AG04450 (cell line): ENCODE results near the gene CYGB. TPM values are rescaled to one million over a fixed set of nuclear protein-coding genes. Genes with fewer than 3 reads are reported as not detected.
A peak's percentile ranks its signal among the peaks of the same experiment; 100 is the strongest.

ENCODE experiments used
- CTCF ChIA-PET: fragments of 300-600, 350-600 bp; formaldehyde crosslinking; extraction: SDS; loops from one replicate; lab custom pipeline; 2022; ENCODE audit warnings: antibody characterized with exemption, inconsistent platforms; lab: Charles Lee
- POLR2A ChIA-PET: fragments of 350-600 bp; formaldehyde crosslinking; extraction: SDS; loops from one replicate; lab custom pipeline; 2021; ENCODE audit warnings: antibody characterized with exemption, inconsistent platforms; lab: Yijun Ruan, JAX
- DNase-seq: peaks from one replicate; pipeline ENCODE4 v3.0.0-alpha.2; 2011; ENCODE audit warnings: low read depth, low spot score
- H3K27ac ChIP-seq: one replicate; pipeline ENCODE4 v1.5.1; 2012; ENCODE audit warnings: low read depth, low read length, control low read depth
- H3K27me3 ChIP-seq: one replicate; pipeline ENCODE4 v1.6.0; 2012; ENCODE audit warnings: low read length; ENCODE audit not compliant: control insufficient read depth, insufficient read depth
- H3K4me3 ChIP-seq: 2 replicates; pipeline ENCODE4 v1.5.1; 2011; ENCODE audit warnings: mild to moderate bottlenecking, low read depth, low read length, control low read depth
- H3K9me3 ChIP-seq: 2 replicates; pipeline ENCODE4 v1.5.1; 2012; ENCODE audit warnings: low read length; ENCODE audit not compliant: control insufficient read depth, insufficient read depth
- polyA plus RNA-seq: library from polyadenylated mRNA; depleted of rRNA; stranded (reverse); fragments of >200 nt; gene quantifications from 2 replicates; pipeline ENCODE4 v1.2.3, GENCODE V29; 2011
- TF ChIP-seq, protein P1 (sequence below): IDR thresholded peaks from 2 replicates; pipeline ENCODE4 v1.5.1; 2011; ENCODE audit warnings: low read depth, low read length, control low read depth, inconsistent platforms

The CYGB gene
- polyA plus RNA-seq, 1 experiment: 7.4 TPM

DNA sequence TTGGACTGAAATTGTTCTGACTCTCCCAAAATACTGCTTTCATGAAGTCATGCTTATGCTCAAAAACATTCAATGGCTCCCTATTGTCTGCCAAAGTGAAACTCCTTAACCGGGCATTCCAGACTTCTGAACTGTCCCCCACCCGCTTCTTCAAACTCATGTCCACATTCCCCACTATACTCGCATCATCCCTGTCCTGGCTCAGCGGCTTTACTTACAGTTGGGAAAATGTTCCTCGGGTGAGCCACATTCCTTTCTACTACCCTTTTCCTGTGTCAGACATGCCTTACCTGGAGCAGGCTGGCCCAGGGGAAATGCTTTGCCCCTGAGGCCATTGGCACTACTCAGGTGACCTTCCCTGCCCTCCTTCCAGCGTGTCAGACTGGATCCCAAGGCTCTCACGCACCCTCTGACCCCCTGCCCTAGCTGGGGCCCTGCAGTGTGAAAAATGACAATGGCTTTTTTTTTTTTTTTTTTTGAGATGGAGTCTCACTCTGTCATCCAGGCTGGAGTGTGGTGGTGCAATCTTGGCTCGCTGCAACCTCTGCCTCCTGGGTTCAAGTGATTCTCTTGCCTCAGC, 5.3 kb downstream of the CYGB start:
- POLR2A ChIA-PET: no interaction called here
- CTCF ChIA-PET: no interaction called here
- TF ChIP-seq, protein P1, sequence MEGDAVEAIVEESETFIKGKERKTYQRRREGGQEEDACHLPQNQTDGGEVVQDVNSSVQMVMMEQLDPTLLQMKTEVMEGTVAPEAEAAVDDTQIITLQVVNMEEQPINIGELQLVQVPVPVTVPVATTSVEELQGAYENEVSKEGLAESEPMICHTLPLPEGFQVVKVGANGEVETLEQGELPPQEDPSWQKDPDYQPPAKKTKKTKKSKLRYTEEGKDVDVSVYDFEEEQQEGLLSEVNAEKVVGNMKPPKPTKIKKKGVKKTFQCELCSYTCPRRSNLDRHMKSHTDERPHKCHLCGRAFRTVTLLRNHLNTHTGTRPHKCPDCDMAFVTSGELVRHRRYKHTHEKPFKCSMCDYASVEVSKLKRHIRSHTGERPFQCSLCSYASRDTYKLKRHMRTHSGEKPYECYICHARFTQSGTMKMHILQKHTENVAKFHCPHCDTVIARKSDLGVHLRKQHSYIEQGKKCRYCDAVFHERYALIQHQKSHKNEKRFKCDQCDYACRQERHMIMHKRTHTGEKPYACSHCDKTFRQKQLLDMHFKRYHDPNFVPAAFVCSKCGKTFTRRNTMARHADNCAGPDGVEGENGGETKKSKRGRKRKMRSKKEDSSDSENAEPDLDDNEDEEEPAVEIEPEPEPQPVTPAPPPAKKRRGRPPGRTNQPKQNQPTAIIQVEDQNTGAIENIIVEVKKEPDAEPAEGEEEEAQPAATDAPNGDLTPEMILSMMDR: no peak
- Histone ChIP-seq H3K9me3 (no peaks in the 10 kb centered on the region; the same call in 1 of the 2 replicates), H3K4me3 (no peak overlapping the region), H3K27ac (no peak overlapping the region), H3K27me3 (peaks cover under 1% of the 10 kb centered on the region)
- no peak for DNase-seq

DNA sequence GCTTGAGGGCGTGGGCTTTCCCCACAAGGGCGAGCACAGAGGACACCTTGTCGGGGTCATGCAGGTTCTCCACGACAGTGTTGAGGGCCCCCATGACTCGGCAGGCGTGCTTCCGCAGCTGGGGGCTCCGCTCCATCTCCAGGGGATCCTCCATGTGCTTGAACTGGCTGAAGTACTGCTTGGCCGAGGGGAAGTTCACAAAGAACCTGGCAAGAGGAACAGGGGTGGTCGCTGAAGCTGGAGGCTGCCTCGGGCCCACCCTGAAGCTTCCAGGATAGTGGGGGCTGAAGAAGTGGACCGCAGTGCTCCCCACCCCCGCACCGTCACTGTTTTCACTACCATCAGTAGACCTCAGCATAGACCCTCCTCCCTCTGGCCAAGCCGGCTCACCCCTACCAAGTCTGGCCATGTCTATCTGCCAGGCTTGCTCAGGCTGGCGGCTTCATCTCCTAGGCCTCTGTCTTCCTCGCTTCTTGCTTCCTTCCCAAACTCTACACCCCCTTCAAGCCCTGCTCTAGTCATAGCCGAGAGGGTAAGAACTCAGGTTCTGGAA, 5.9 kb downstream of the CYGB start:
- no peaks in the 10 kb centered on the region for H3K27me3 ChIP-seq
- H3K27ac ChIP-seq: no peak overlapping the region
- no peak for DNase-seq
- POLR2A ChIA-PET: no interaction called here
- TF ChIP-seq, protein P1: no peak
- H3K9me3 ChIP-seq: no peaks in the 10 kb centered on the region; the same call in 1 of the 2 replicates
- no peak overlapping the region for H3K4me3 ChIP-seq
- CTCF ChIA-PET: no interaction called here

DNA sequence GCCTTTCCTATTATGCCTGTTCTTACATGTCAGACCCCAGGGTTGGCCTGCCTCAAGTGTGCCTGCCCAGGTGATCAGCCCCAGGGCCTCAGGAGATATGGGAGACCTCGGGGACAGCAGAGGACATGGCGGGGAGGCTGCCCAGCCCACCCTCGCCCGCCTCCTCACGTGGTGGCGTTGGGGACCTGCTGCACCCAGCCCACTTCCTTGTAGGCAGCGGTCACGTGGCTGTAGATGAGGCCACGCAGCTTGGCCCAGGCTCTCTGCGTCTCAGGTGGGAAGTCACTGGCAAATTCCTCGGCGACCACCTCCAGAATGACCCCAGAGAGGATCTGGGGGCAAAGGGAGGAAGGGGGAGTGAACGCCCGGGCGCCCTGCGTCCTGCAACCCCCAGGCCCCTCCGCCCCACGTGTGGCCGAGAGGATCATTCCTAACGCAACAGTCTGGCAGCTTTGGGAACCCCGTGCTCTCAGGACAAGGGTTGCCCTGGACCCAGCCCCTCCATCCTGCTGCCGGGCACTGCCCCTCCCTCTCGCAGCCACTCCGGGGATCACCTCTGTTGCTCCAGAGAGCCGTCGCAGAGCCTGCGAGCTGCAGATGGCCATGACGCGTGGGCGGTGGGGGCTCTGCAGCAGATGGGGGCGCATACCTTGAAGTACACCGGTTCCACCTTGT, 6.6 kb downstream of the CYGB start:
- TF ChIP-seq, protein P1: no peak
- ChIA-PET POLR2A (interaction anchor here (2.4 kb wide), 1 partner anchor 16 kb away, joined by 14 read pairs; no protein-coding TSS in a partner anchor), CTCF (no interaction called here)
- Histone ChIP-seq H3K27me3 (no peaks in the 10 kb centered on the region), H3K9me3 (no peaks in the 10 kb centered on the region; the same call in 1 of the 2 replicates), H3K27ac (peak overlapping the region; percentile 97), H3K4me3 (no peak overlapping the region)
- no peak for DNase-seq

DNA sequence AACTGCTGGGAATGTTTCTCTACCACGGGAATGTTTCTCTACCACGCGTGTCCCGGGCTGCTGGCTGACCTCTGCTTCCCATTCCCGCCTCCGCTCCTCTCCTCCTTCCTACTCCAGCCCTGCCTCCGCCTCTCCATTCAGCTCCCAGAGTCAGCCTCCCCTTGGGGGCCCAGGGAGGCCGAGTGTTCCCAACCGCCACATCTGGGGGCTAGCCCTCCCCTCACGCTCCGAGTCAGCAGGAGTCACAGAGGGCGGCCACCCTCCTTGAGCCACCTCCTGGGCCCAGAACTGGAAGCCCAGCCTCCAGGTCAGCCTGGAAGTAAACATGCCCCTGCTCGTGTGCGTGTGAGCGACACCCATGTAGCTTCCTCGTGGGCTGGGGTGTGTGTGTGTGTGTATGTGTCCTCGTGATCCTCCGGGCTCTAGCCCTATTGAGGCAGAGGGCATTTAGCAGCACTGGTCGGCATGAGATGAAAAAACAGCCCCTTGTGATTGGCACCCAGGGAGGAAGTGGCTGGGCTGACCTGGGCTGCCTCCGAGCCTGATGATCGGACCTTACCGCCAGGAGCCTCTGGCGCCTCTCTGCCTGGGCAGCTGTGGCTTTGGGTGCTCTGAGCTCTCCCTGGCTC, 7.3 kb downstream of the CYGB start:
- POLR2A ChIA-PET: interaction anchor here (0.9 to 2.7 kb wide), 4 partner anchors 10 to 141 kb away, joined by 3 to 14 read pairs (median 10); partner anchors contain the start of gene PRCD
- no peaks in the 10 kb centered on the region for H3K27me3 ChIP-seq
- no peak for DNase-seq
- TF ChIP-seq, protein P1: no peak
- no peak overlapping the region for H3K4me3 ChIP-seq
- peak overlapping the region; percentile 97 for H3K27ac ChIP-seq
- CTCF ChIA-PET: interaction anchor here (0.6 kb wide), 1 partner anchor 94 kb away, joined by 3 read pairs; no protein-coding TSS in a partner anchor
- no peaks in the 10 kb centered on the region; the same call in 1 of the 2 replicates for H3K9me3 ChIP-seq
